ENCODE data around the gene RASAL2. TPM values are rescaled to one million over a fixed set of nuclear protein-coding genes. Genes with fewer than 3 reads are reported as not detected.

The RASAL2 gene
- total RNA-seq, 1 experiment from 2014 or later = 56.9 TPM

DNA sequence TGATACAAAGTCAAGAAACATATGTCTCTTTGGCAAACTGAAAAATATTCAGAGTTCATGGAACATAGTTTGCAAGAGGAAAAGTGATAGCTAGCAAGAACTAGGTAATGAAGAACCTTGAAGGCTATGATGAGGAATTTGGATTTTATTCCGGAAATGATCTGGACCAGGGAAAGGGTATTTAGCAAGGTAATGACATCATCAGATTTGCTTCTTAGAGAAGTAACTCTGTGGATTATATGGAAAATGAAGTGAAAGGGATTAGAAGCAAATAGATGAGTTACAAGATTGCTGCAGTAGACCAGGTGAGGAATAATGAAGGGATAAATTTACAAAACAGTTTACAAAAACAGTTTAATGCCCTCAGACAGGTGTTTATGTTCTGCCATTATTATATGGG lies 197.3 kb downstream of the RASAL2 start:
- Mint-ChIP-seq H3K36me3 (ENCODE audit: insufficient read depth, unreplicated experiment) (peaks cover 24% of the 10 kb centered on the region), H3K4me1 (ENCODE audit: insufficient read depth, unreplicated experiment) (peaks cover 6% of the 10 kb centered on the region), H3K9me3 (ENCODE audit: unreplicated experiment) (no peaks in the 10 kb centered on the region), H3K27me3 (ENCODE audit: insufficient read depth, unreplicated experiment) (no peaks in the 10 kb centered on the region), H3K27ac (ENCODE audit: low read depth, unreplicated experiment) (no peak overlapping the region), H3K4me3 (ENCODE audit: unreplicated experiment) (no peak overlapping the region)
- POLR2A ChIA-PET = interaction anchor here (0.7 kb wide), 1 partner anchor 256 kb away, joined by 3 read pairs; no protein-coding TSS in a partner anchor
- no TSS peak for BruUV-seq (replicated peaks)
- no peak for TF ChIP-seq CTCF (IDR thresholded peaks at IDR 0.05; ENCODE audit: unreplicated experiment)
- no peak for DNase-seq (ENCODE audit: unreplicated experiment)
- CTCF ChIA-PET = interaction anchor here (0.9 to 11.5 kb wide), 6 partner anchors 8 to 259 kb away, joined by 3 to 224 read pairs (median 6); no protein-coding TSS in a partner anchor
- intact Hi-C loops (cut with micrococcal nuclease) = no loop called here

DNA sequence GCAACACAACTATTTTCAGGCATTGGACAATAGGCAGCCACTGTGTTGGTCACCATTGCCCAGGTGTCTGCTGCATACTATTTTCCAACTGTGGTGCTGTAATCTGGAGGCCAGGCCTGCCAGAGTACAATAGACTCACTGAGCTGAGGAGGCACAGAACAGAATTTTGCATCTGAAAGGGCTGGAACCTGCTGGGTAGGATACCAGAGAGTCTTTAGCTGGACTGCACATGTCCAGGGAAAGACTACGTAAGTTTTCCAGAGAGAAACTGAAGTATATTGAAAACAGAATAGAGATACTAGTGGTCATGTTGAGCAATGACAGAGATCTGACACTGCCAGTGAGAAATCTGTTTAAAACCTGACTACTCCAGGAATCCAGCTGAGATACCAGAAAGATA lies 200.8 kb downstream of the RASAL2 start:
- no peak overlapping the region for H3K4me3 Mint-ChIP-seq (ENCODE audit: unreplicated experiment)
- TF ChIP-seq CTCF (IDR thresholded peaks at IDR 0.05; ENCODE audit: unreplicated experiment) = no peak
- H3K27ac Mint-ChIP-seq (ENCODE audit: low read depth, unreplicated experiment) = no peak overlapping the region
- ChIA-PET CTCF (interaction anchor here (0.6 to 11.5 kb wide), 10 partner anchors 11 to 263 kb away, joined by 3 to 224 read pairs (median 5); partner anchors contain the start of gene RASAL2), POLR2A (no interaction called here)
- H3K27me3 Mint-ChIP-seq (ENCODE audit: insufficient read depth, unreplicated experiment) = no peaks in the 10 kb centered on the region
- H3K36me3 Mint-ChIP-seq (ENCODE audit: insufficient read depth, unreplicated experiment) = peaks cover 17% of the 10 kb centered on the region
- DNase-seq (ENCODE audit: unreplicated experiment) = no peak
- H3K4me1 Mint-ChIP-seq (ENCODE audit: insufficient read depth, unreplicated experiment) = peaks cover 7% of the 10 kb centered on the region
- intact Hi-C loops (cut with micrococcal nuclease) = no loop called here
- H3K9me3 Mint-ChIP-seq (ENCODE audit: unreplicated experiment) = no peaks in the 10 kb centered on the region
- no TSS peak for BruUV-seq (replicated peaks)

DNA sequence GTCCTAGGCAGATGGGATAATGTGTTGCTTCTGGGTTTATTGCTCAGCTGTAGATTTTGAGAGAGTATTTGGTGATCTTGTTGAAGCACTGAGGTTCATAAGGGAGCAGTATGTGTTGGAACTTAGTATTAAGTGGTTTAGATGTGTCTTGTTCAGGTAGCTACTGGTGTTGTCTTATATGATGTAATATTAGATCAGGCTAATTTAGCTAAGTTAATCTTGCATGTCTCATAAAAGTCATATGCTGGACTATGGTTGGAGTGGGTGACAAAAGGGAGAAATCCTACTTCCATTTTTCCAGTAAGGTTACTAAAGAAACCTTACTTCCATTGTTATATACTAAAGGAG lies 206.4 kb downstream of the RASAL2 start:
- Mint-ChIP-seq H3K27ac (ENCODE audit: low read depth, unreplicated experiment) (peak overlapping the region; percentile 50), H3K36me3 (ENCODE audit: insufficient read depth, unreplicated experiment) (peaks cover 15% of the 10 kb centered on the region), H3K4me1 (ENCODE audit: insufficient read depth, unreplicated experiment) (peaks cover 15% of the 10 kb centered on the region), H3K4me3 (ENCODE audit: unreplicated experiment) (no peak overlapping the region), H3K27me3 (ENCODE audit: insufficient read depth, unreplicated experiment) (no peaks in the 10 kb centered on the region), H3K9me3 (ENCODE audit: unreplicated experiment) (peaks cover under 1% of the 10 kb centered on the region)
- DNase-seq (ENCODE audit: unreplicated experiment) = no peak
- ChIA-PET CTCF (interaction anchor here (0.6 to 11.5 kb wide), 91 partner anchors 9 to 1311 kb away, joined by 3 to 224 read pairs (median 5); no protein-coding TSS in a partner anchor), POLR2A (interaction anchor here (0.8 to 2.5 kb wide), 11 partner anchors 10 to 240 kb away, joined by 3 to 8 read pairs (median 4); partner anchors contain the start of gene RASAL2)
- no peak for TF ChIP-seq CTCF (IDR thresholded peaks at IDR 0.05; ENCODE audit: unreplicated experiment)
- BruUV-seq (replicated peaks) = TSS peak; percentile 10
- intact Hi-C loops (cut with micrococcal nuclease) = loop anchor here (1.0 to 5.0 kb wide), 3 partner anchors 243 to 342 kb away; no protein-coding TSS in a partner anchor

- no peak overlapping the region for H3K4me3 Mint-ChIP-seq (ENCODE audit: unreplicated experiment)
- DNase-seq (ENCODE audit: unreplicated experiment) = no peak
- no TSS peak for BruUV-seq (replicated peaks)
- POLR2A ChIA-PET = interaction anchor here (0.7 to 2.5 kb wide), 4 partner anchors 43 to 861 kb away, joined by 3 to 8 read pairs (median 6); no protein-coding TSS in a partner anchor
- peak overlapping the region; percentile 50 for H3K27ac Mint-ChIP-seq (ENCODE audit: low read depth, unreplicated experiment)
- H3K27me3 Mint-ChIP-seq (ENCODE audit: insufficient read depth, unreplicated experiment) = no peaks in the 10 kb centered on the region
- CTCF ChIA-PET = interaction anchor here (0.6 to 11.5 kb wide), 32 partner anchors 8 to 703 kb away, joined by 3 to 224 read pairs (median 6); no protein-coding TSS in a partner anchor
- H3K36me3 Mint-ChIP-seq (ENCODE audit: insufficient read depth, unreplicated experiment) = peaks cover 12% of the 10 kb centered on the region
- intact Hi-C loops (cut with micrococcal nuclease) = loop anchor here (2.0 to 5.0 kb wide), 2 partner anchors 244 to 342 kb away; no protein-coding TSS in a partner anchor
- H3K9me3 Mint-ChIP-seq (ENCODE audit: unreplicated experiment) = peaks cover 7% of the 10 kb centered on the region
- H3K4me1 Mint-ChIP-seq (ENCODE audit: insufficient read depth, unreplicated experiment) = peaks cover 15% of the 10 kb centered on the region
- no peak for TF ChIP-seq CTCF (IDR thresholded peaks at IDR 0.05; ENCODE audit: unreplicated experiment)
These were observed 207.2 kb downstream of the RASAL2 start for GRCh38 chr1:178301141-178301540.

All from MCF 10A (cell line).